Measurements from ENCODE around the gene ASTL. TPM values are rescaled to one million over a fixed set of nuclear protein-coding genes. Genes with fewer than 3 reads are reported as not detected.

ASTL gene
- total and polyA plus RNA-seq, 9 of the 15 experiments (the other 6 are each of a cell fraction or from before 2014, with no cell fraction given), result not detected

DNA sequence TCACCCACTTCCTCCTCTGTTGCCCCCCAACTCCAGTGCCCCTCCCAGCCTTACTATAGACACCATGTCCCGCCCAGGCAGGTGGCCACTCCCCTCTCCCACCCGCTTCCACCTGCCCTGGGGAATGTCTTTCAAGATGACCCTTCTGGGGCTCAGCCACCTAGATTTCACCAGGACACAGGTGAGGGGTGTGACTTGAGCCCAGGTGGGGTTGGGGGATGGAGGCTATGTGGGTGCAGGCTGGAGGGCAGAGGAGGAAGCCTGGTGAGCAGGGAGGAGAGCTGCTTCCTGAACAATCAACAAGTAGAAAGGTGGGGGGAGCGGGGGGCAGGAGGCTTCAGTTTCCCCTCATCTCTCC lies 30.6 kb downstream of the ASTL start:
- no peak for DNase-seq (ENCODE audit: extremely low read depth in 1 of 4, low spot score in 3 of 4)

DNA sequence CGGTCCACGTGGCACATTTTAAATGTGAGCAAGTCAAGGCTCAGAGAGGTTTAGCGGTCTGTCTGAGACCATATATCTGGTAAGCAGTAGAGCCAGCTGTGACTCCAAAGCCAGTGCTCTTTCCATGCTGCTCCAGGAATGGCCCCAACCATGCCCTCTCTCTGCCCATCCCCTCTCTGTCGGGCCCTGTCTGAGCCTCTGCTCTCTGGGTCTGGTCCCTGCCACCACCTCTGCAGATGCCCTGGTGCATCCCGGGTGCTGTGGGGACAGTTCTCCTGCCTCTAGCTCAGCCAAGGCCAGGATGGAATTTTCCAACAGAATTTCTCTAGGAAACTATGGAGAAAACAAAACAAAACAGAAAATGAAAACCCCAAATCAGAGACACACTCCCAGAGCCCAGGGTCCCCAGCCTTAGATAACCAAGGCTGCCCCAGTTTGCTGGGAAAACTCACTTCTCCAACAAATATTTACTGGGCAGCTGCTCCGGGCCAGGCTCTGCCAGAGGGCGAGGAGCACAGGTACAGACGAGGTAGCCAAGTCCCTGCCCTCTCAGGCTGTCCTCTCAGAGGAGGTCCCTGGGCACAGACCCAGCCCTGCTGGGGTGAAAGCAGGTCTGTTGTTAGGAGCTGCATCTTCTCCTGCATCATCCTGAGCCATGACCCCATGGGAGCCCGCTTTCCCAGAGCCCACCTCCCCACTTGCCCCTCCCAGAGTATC lies 31.2 kb downstream of the ASTL start:
- H3K9me3 ChIP-seq (replicated peaks; ENCODE audit: control insufficient read depth, insufficient read depth, low read depth, low read length), result no peaks in the 10 kb centered on the region
- DNase-seq (ENCODE audit: extremely low read depth in 1 of 4, low spot score in 3 of 4) (no peak), ATAC-seq (no peak), FAIRE-seq (no peak)
- no TSS peak for BruUV-seq (replicated peaks)
- no peak overlapping the region for H3K4me3 ChIP-seq
- H3K27me3 ChIP-seq (ENCODE audit: control insufficient read depth in 2 of 2, insufficient read depth in 2 of 2, low read length in 2 of 2), result peaks cover 0 to 49% of the 10 kb centered on the region in 2 experiments; a peak in 3 of 5 replicates
- WGBS (ENCODE audit: insufficient coverage, low coverage, missing lambda C conversion rate), result 2% methylated on average over 9 of the region's 9 CpGs
- POLR2A ChIA-PET, result no interaction called here
- peaks cover 0 to 7% of the 10 kb centered on the region in 2 experiments; a peak in 2 of 5 replicates for H3K4me1 ChIP-seq (replicated peaks in 1 of 2; ENCODE audit: control insufficient read depth in 2 of 2, insufficient read depth in 2 of 2, low read length in 2 of 2)
- H2AFZ ChIP-seq (ENCODE audit: low read depth, low read length), result no peak overlapping the region
- CTCF ChIA-PET (ENCODE audit: low intra/inter-chr PET ratio), result no interaction called here
- in situ Hi-C loops (cut with MboI), result no loop called here
- intact Hi-C loops (cut with micrococcal nuclease), result no loop called here
- no peak overlapping the region for H3K4me2 ChIP-seq (ENCODE audit: insufficient read depth, low read length)
- H3K79me2 ChIP-seq (ENCODE audit: control insufficient read depth, insufficient read depth, low read length), result no peaks in the 10 kb centered on the region
- no peaks in the 10 kb centered on the region for H4K20me1 ChIP-seq (replicated peaks; ENCODE audit: control insufficient read depth, insufficient read depth, low read length)
- H3K27ac ChIP-seq (ENCODE audit: extremely low read depth, low read depth, low read length), result no peak overlapping the region
- H3K9ac ChIP-seq (ENCODE audit: insufficient read depth in 1 of 2, low read depth in 2 of 2, low read length in 2 of 2), result no peak overlapping the region; a peak in 1 of 4 replicates
- H3K36me3 ChIP-seq (ENCODE audit: control insufficient read depth, insufficient read depth, low read length), result no peaks in the 10 kb centered on the region
- no peaks in the 10 kb centered on the region for H3K9me1 ChIP-seq (ENCODE audit: control insufficient read depth, insufficient read depth, low read length)
- no peak for TF ChIP-seq POLR2G (IDR thresholded peaks at IDR 0.05; ENCODE audit: low read depth, low read length)
- TF ChIP-seq, protein P1, sequence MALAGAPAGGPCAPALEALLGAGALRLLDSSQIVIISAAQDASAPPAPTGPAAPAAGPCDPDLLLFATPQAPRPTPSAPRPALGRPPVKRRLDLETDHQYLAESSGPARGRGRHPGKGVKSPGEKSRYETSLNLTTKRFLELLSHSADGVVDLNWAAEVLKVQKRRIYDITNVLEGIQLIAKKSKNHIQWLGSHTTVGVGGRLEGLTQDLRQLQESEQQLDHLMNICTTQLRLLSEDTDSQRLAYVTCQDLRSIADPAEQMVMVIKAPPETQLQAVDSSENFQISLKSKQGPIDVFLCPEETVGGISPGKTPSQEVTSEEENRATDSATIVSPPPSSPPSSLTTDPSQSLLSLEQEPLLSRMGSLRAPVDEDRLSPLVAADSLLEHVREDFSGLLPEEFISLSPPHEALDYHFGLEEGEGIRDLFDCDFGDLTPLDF (CRISPR knock-in tag; IDR thresholded peaks at IDR 0.05), result no peak
- no peak for TF ChIP-seq IRF2 (CRISPR knock-in tag; IDR thresholded peaks at IDR 0.05)
- TF ChIP-seq, protein P2, sequence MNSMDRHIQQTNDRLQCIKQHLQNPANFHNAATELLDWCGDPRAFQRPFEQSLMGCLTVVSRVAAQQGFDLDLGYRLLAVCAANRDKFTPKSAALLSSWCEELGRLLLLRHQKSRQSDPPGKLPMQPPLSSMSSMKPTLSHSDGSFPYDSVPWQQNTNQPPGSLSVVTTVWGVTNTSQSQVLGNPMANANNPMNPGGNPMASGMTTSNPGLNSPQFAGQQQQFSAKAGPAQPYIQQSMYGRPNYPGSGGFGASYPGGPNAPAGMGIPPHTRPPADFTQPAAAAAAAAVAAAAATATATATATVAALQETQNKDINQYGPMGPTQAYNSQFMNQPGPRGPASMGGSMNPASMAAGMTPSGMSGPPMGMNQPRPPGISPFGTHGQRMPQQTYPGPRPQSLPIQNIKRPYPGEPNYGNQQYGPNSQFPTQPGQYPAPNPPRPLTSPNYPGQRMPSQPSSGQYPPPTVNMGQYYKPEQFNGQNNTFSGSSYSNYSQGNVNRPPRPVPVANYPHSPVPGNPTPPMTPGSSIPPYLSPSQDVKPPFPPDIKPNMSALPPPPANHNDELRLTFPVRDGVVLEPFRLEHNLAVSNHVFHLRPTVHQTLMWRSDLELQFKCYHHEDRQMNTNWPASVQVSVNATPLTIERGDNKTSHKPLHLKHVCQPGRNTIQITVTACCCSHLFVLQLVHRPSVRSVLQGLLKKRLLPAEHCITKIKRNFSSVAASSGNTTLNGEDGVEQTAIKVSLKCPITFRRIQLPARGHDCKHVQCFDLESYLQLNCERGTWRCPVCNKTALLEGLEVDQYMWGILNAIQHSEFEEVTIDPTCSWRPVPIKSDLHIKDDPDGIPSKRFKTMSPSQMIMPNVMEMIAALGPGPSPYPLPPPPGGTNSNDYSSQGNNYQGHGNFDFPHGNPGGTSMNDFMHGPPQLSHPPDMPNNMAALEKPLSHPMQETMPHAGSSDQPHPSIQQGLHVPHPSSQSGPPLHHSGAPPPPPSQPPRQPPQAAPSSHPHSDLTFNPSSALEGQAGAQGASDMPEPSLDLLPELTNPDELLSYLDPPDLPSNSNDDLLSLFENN (IDR thresholded peaks at IDR 0.05; ENCODE audit: low read depth in 2 of 2, low read length in 2 of 2), result no peak
- TF ChIP-seq HDAC2 (IDR thresholded peaks at IDR 0.05), result no peak
- no peak for TF ChIP-seq TCF7L2 (IDR thresholded peaks at IDR 0.05; ENCODE audit: low read depth, low read length)
- no peak for TF ChIP-seq TRIM28 (IDR thresholded peaks at IDR 0.05)

More for the DNA sequence above, 30.6 kb downstream of the ASTL start:
- no peaks in the 10 kb centered on the region for H3K79me2 ChIP-seq (ENCODE audit: control insufficient read depth, insufficient read depth, low read length)
- H3K36me3 ChIP-seq (ENCODE audit: control insufficient read depth, insufficient read depth, low read length), result no peaks in the 10 kb centered on the region
- H3K27me3 ChIP-seq (ENCODE audit: control insufficient read depth in 2 of 2, insufficient read depth in 2 of 2, low read length in 2 of 2), result peaks cover 0 to 50% of the 10 kb centered on the region in 2 experiments; a peak in 3 of 5 replicates
- FAIRE-seq, result no peak
- H3K9me3 ChIP-seq (replicated peaks; ENCODE audit: control insufficient read depth, insufficient read depth, low read depth, low read length), result no peaks in the 10 kb centered on the region
- no peak overlapping the region for H3K4me3 ChIP-seq
- no peak overlapping the region for H3K4me2 ChIP-seq (ENCODE audit: insufficient read depth, low read length)
- ATAC-seq, result no peak
- TF ChIP-seq, protein P3, sequence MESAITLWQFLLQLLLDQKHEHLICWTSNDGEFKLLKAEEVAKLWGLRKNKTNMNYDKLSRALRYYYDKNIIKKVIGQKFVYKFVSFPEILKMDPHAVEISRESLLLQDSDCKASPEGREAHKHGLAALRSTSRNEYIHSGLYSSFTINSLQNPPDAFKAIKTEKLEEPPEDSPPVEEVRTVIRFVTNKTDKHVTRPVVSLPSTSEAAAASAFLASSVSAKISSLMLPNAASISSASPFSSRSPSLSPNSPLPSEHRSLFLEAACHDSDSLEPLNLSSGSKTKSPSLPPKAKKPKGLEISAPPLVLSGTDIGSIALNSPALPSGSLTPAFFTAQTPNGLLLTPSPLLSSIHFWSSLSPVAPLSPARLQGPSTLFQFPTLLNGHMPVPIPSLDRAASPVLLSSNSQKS (CRISPR knock-in tag; IDR thresholded peaks at IDR 0.05), result no peak
- TF ChIP-seq WHSC1 (IDR thresholded peaks at IDR 0.05; ENCODE audit: low read length), result no peak
- no peak for TF ChIP-seq NFYB (IDR thresholded peaks at IDR 0.05; ENCODE audit: extremely low read depth, insufficient read length)
- TF ChIP-seq TFAM (CRISPR knock-in tag; conservative IDR thresholded peaks at IDR 0.05), result no peak
- CTCF ChIA-PET (ENCODE audit: low intra/inter-chr PET ratio), result no interaction called here
- 0% methylated on average over 3 of the region's 3 CpGs for WGBS (ENCODE audit: insufficient coverage, low coverage, missing lambda C conversion rate)
- H4K20me1 ChIP-seq (replicated peaks; ENCODE audit: control insufficient read depth, insufficient read depth, low read length), result no peaks in the 10 kb centered on the region
- H3K27ac ChIP-seq (ENCODE audit: extremely low read depth, low read depth, low read length), result no peak overlapping the region
- BruUV-seq (replicated peaks), result no TSS peak
- H3K4me1 ChIP-seq (replicated peaks in 1 of 2; ENCODE audit: control insufficient read depth in 2 of 2, insufficient read depth in 2 of 2, low read length in 2 of 2), result peaks cover 0 to 7% of the 10 kb centered on the region in 2 experiments; a peak in 2 of 5 replicates
- H3K9ac ChIP-seq (ENCODE audit: insufficient read depth in 1 of 2, low read depth in 2 of 2, low read length in 2 of 2), result no peak overlapping the region
- no peak overlapping the region for H2AFZ ChIP-seq (ENCODE audit: low read depth, low read length)
- POLR2A ChIA-PET, result interaction anchor here (0.6 kb wide), 1 partner anchor 9 kb away, joined by 4 read pairs; the partner anchor contains the start of gene ADRA2B
- in situ Hi-C loops (cut with MboI), result no loop called here
- intact Hi-C loops (cut with micrococcal nuclease), result no loop called here
- H3K9me1 ChIP-seq (ENCODE audit: control insufficient read depth, insufficient read depth, low read length), result no peaks in the 10 kb centered on the region
